Breast epithelium (tissue), 4 donors: ENCODE results near the gene ACTN2. TPM values are rescaled to one million over a fixed set of nuclear protein-coding genes. Genes with fewer than 3 reads are reported as not detected.
A peak's percentile ranks its signal among the peaks of the same experiment; 100 is the strongest.

Source experiments
- DNase-seq, 2 donors: peaks; one replicate each; pipeline ENCODE4 v3.0.0-alpha.2; 2019; ENCODE audit warnings: low spot score in 2 of 2
- H3K27ac ChIP-seq, 2 donors: fragments of 200-600 bp; sonication (generic) in 1 of 2; one replicate each; pipeline ENCODE4 v1.5.1; 2016 to 2019; ENCODE audit warnings: mild to moderate bottlenecking in 1 of 2
- H3K27me3 ChIP-seq, 2 donors: fragments of 200-600 bp; sonication (generic) in 1 of 2; one replicate each; pipeline versions ENCODE4 v1.5.1 to v1.6.0; 2017 to 2019; ENCODE audit warnings: control low read depth in 1 of 2, mild to moderate bottlenecking in 1 of 2
- H3K36me3 ChIP-seq: fragments of 200-600 bp; one replicate; pipeline ENCODE4 v1.5.1; 2019
- H3K4me1 ChIP-seq, 2 donors: fragments of 200-600 bp; sonication (generic); one replicate each; pipeline ENCODE4 v1.5.1; 2016 to 2019; ENCODE audit warnings: control low read depth in 1 of 2
- H3K4me3 ChIP-seq, 3 donors: fragments of 200-600 bp; sonication (generic); 1 replicate in 2 of 3; 2 replicates in 1 of 3; pipeline ENCODE4 v1.5.1; 2016 to 2019; ENCODE audit warnings: mild to moderate bottlenecking in 3 of 3, moderate library complexity in 2 of 3
- H3K9me3 ChIP-seq, 2 donors: fragments of 200-600 bp; sonication (generic) in 1 of 2; one replicate each; pipeline ENCODE4 v1.5.1; 2016 to 2019; ENCODE audit warnings: control low read depth in 1 of 2
- POLR2A ChIP-seq: fragments of 450-650 bp; IDR thresholded peaks from one replicate; pipeline ENCODE4 v1.6.1; 2016; ENCODE audit warnings: antibody characterized with exemption, mild to moderate bottlenecking, moderate library complexity
- POLR2AphosphoS5 ChIP-seq, 3 donors: sonication (generic); formaldehyde crosslinking; IDR thresholded peaks; one replicate each; pipeline ENCODE4 v1.6.1; 2017; ENCODE audit warnings: antibody characterized with exemption in 3 of 3
- intact Hi-C: fragments of 100-400 bp; cut with DNase I; formaldehyde crosslinking; loops from one replicate; pipeline ENCODE4 v1.15.1; 2023; ENCODE audit warnings: low total_unique reads
- total RNA-seq, 3 donors: library from RNA; depleted of rRNA; stranded (reverse); fragments of >200 nt; gene quantifications; one replicate each; pipeline ENCODE4 v1.1.0, GENCODE V29; 2016
- TF ChIP-seq, protein P1 (sequence below), 3 donors: fragments of 450-650 bp; IDR thresholded peaks; one replicate each; pipeline ENCODE4 v1.5.1; 2016 to 2017; ENCODE audit warnings: antibody characterized with exemption in 3 of 3, mild to moderate bottlenecking in 3 of 3, moderate library complexity in 3 of 3

ACTN2 gene
- total RNA-seq, 3 donors from 2014 or later: 0.48 TPM; not detected in 2

DNA sequence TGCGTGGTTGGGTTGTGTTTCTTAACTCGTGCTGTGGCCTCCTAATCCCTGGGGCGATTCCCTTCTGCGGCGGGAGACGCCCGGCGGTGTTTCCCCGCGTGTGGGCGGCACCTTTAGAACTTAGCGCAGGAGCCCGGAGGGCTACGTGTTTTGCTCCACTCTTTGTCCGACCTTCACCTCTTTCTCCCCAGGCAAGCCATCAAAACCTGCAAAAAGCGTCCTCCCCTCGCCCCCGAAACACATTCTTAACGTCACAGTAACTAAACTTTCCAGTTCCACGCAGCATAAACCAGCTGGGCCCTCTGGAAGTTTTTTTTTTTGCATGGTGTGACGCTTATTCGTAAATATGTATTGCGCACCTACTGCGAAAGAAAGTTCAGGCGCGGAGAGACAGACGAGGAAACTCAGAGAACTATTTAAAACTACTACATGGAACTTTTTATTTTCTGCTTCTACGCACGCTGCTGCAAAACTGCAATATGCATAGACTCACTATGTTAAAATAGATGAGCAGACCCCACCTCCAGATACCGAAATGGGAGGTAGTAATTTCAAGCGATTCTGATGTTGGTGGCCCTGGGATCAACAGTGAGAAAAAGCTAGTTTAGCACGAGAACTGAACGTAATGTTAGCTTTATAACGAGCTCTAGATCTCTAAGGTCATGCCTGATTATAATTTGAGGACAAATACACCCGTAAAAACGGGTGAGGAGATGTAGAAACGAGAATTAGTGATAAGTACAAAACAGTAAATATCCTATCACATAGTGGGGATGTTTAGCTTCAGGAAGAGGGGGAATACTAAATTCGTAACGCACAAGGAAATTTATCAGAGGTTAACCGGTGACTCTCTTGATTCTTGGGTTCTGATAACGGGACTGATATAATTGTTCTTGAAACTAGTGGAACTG is 109.7 kb downstream of the ACTN2 start:
- Histone ChIP-seq H3K27me3 (no peaks in the 10 kb centered on the region), H3K4me3 (peak overlapping the region; percentile 72 to 100 (median 93)), H3K4me1 (peaks cover 0 to 4% of the 10 kb centered on the region in 2 donors), H3K36me3 (no peaks in the 10 kb centered on the region), H3K27ac (peak overlapping the region; percentile 91 to 97), H3K9me3 (no peaks in the 10 kb centered on the region)
- intact Hi-C loops: no loop called here
- TF ChIP-seq POLR2A (no peak), POLR2AphosphoS5 (IDR thresholded peaks at IDR 0.05) (no peak)
- TF ChIP-seq, protein P1, sequence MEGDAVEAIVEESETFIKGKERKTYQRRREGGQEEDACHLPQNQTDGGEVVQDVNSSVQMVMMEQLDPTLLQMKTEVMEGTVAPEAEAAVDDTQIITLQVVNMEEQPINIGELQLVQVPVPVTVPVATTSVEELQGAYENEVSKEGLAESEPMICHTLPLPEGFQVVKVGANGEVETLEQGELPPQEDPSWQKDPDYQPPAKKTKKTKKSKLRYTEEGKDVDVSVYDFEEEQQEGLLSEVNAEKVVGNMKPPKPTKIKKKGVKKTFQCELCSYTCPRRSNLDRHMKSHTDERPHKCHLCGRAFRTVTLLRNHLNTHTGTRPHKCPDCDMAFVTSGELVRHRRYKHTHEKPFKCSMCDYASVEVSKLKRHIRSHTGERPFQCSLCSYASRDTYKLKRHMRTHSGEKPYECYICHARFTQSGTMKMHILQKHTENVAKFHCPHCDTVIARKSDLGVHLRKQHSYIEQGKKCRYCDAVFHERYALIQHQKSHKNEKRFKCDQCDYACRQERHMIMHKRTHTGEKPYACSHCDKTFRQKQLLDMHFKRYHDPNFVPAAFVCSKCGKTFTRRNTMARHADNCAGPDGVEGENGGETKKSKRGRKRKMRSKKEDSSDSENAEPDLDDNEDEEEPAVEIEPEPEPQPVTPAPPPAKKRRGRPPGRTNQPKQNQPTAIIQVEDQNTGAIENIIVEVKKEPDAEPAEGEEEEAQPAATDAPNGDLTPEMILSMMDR (IDR thresholded peaks at IDR 0.05): no peak
- DNase-seq: no peak

DNA sequence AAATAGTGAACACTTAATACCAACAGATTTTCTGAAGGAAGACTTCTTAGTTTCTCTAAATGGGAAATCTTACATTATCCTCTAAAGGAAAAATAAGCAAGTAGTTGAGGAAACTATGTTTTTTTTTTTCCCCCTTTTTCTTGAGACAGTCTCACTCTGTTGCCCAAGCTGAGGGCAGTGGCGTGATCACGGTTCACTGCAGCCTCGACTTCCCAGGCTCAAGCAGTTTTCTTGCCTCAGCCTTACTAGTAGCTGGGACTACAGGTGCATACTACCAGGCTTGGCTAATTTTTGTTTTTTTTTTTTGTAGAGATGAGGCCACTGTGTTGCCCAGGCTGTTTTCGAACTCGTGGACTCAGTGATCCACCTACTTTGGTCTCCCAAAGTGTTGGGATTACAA is 112.7 kb downstream of the ACTN2 start:
- Histone ChIP-seq H3K27me3 (no peaks in the 10 kb centered on the region), H3K27ac (no peak overlapping the region), H3K4me1 (peaks cover 0 to 4% of the 10 kb centered on the region in 2 donors), H3K4me3 (no peak overlapping the region), H3K36me3 (no peaks in the 10 kb centered on the region), H3K9me3 (no peaks in the 10 kb centered on the region)
- intact Hi-C loops: no loop called here
- TF ChIP-seq POLR2A: no peak
- TF ChIP-seq POLR2AphosphoS5 (IDR thresholded peaks at IDR 0.05): no peak
- TF ChIP-seq, protein P1 (IDR thresholded peaks at IDR 0.05): no peak
- no peak for DNase-seq

DNA sequence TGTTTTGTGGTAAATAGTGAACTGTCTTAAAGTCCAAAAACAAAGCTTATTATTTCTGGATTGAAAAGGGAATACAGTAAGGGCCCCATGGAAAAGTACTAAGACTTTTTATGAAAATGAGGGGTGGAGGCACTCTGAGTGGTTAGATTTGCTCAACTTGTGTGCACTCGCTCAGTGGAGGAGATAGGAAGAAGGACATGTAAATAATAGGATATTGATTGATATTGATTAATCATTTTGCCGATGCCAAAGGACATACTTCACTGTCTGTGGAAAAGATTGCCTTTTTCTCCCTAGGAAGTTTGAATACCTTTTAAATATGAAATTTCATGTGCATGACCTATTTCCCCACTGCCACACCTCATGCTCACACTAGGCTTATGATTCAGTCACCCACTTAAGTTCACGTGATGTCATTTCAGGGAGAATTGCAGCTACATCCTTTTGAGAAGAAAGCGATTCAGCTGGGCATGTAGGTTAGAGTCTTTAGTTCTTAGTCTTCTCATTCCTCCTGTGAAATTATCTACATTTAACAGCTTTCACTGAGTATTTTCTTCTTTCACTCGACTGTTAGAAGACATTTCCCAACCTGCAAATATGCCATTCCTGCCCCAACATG is 113.8 kb downstream of the ACTN2 start:
- no peak overlapping the region for H3K4me3 ChIP-seq
- no peaks in the 10 kb centered on the region for H3K36me3 ChIP-seq
- no peak overlapping the region for H3K27ac ChIP-seq
- H3K27me3 ChIP-seq: no peaks in the 10 kb centered on the region
- H3K4me1 ChIP-seq: peaks cover 0 to 4% of the 10 kb centered on the region in 2 donors
- intact Hi-C loops: no loop called here
- no peak for DNase-seq
- no peaks in the 10 kb centered on the region for H3K9me3 ChIP-seq
- TF ChIP-seq POLR2A (no peak), POLR2AphosphoS5 (IDR thresholded peaks at IDR 0.05) (no peak)
- TF ChIP-seq, protein P1 (IDR thresholded peaks at IDR 0.05): no peak

DNA sequence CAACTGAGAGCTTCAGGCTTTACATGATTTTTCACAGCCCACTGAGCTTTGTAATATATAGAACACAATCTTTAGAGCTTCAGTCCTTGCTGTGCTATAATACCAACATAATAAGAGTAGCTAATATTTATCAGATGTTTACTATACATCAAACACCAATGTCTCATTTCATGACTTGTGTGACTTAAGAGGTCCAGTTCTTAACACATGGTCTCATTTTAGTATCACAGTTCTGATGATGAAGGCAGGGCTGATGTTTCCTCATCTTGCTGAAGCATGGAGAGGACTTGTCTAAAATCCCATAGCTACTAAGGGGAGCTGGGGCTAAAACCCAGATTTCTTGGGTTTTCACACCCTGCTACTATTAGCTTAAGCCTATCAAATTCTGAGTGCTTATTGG is 114.3 kb downstream of the ACTN2 start:
- intact Hi-C loops: no loop called here
- H3K27ac ChIP-seq: no peak overlapping the region
- no peaks in the 10 kb centered on the region for H3K36me3 ChIP-seq

More for the DNA sequence above, 114.3 kb downstream of the ACTN2 start:
- TF ChIP-seq, protein P1 (IDR thresholded peaks at IDR 0.05): no peak
- TF ChIP-seq POLR2AphosphoS5 (IDR thresholded peaks at IDR 0.05): no peak
- no peak for TF ChIP-seq POLR2A
- no peak for DNase-seq
- H3K27me3 ChIP-seq: no peaks in the 10 kb centered on the region
- peaks cover 0 to 4% of the 10 kb centered on the region in 2 donors for H3K4me1 ChIP-seq
- no peaks in the 10 kb centered on the region for H3K9me3 ChIP-seq
- no peak overlapping the region for H3K4me3 ChIP-seq
